Medulla oblongata (tissue), 1 donor: Measurements from ENCODE around the gene KCNN4.
"Not testable (repeated sequence)": the region's sequence is repeated elsewhere in the genome, so short reads cannot be mapped to it uniquely, and the experiment has no call there.

Source experiments
- DNase-seq: peaks from one replicate; pipeline ENCODE4 v3.0.0-alpha.2; 2015; ENCODE audit errors: extremely low spot score

KCNN4 gene

DNA sequence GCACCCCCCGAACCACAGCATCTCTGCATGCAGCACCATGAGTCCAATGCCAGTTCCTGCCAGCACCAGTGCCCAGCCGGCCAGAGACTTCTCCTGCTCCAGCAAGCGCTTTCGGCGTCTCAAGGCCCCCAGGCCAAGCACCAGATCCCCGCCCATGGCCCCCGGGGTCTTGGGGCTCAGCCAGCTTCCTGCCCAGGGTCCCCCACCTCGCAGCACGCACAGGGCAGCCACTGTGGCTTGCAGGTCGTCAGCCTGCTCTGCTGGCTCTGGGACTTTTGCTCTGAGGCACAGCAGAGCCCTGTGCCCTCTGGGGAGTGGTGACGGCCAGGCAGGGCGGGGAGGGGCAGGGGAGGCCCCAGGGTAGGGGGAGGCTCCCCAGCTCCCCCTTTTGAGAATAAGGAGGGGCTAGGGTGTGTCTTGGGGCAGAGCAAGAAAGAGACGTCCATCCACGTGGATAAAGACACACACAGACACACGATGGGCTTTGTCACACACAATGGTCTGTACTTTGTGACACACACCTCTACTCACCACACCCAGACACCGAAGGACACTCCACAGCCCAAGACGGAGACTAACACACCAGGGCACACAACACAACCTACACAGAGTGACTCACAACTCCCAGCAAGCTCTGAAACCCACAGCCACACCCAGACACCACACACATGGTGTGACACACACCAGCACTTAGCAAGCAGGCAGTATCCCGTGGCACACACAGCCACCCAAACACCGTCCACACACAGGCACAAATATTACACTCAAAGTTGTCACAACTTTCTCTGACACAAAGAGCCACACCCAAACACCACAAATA lies at the start of gene KCNN4:
KCNN4 (minus strand) TSS at position 268 of the 820 bp plus-strand sequence; CDS start at position 156, 112 bp downstream.
- no peak for DNase-seq

GRCh38 chr19:43826787-43827754 lies 46.3 kb upstream of the KCNN4 start, which contains the start of gene ZNF283:
TSS of gene ZNF283 (plus strand) at chr19:43827321. CDS start at chr19:43833505, 6,184 bp downstream.
- DNase-seq: peak; percentile 94

GRCh38 chr19:43824572-43824971 lies 43.8 kb upstream of the KCNN4 start:
- not testable (repeated sequence) for DNase-seq

GRCh38 chr19:43823856-43824255 lies 43.1 kb upstream of the KCNN4 start:
- not testable (repeated sequence) for DNase-seq

DNA sequence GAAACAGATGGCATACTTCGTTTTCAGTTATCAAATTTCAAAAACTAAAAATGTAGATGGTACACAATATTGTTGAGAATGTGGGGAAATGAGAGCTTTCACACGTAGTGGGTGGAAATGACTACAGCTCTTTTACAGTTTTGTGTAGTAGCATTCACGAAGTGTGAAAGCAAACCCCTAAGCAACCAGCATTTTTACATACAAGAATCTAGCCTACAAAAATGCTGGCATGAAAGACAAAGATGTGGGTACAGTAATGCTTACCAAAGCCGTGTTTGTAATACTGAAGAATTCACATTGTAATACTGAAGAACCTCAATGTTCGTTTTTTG lies 40.1 kb upstream of the KCNN4 start:
- DNase-seq: no peak

DNA sequence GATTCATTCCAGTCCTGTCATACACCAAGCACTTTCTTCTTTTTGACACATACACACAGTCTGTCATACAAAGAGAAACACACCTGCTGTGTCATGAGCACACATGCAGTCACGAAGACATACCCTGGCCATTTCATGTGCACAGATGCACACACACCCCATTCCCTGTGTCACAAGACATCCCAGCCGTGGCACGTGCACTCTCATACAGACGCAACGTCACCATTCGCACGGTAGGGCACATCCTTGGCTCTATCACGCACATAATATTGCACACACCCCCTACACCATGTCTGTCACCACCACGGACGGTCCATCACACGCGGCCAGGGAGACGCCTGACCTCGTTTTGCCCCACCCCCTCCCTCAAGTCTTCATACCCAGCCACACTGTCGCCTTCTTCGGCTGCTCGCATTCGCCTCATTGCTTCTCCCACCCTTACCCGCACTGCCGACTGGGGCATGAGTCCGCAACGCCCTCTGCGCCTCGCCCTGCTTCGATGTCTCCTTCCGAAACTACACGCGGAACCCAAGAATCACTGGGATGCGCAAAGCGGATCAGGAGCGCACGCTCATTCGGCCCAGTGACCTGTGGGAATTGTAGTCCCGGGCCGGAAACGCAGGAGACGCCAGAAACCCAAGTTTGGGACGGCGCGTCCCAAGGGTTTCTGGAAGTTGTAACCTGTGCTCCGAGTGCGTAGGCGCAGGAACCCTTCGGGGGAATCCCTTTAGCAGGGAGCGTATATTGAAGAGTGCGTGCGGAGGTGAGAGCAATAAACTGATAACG lies 39.5 kb upstream of the KCNN4 start:
- peak; percentile 59 for DNase-seq

DNA sequence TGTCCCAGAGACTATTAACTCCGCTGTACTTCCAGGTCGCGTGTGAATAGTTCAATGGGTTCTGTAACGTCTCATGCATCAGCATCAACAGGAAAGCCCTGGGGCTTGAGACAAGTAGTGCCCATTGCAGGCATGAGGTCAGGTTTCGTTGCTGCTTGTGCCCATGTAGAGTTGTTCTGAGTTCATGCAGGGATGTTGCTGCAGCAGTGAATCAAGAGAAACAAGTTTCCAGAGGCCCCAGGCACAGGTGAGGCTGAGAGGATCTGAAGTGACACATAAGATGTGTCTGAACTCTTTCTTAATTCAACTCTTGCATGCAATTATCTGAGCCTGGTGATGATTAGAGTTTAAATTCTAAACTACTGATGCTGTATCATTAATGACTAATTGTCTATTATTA lies 37.7 kb upstream of the KCNN4 start:
- no peak for DNase-seq

DNA sequence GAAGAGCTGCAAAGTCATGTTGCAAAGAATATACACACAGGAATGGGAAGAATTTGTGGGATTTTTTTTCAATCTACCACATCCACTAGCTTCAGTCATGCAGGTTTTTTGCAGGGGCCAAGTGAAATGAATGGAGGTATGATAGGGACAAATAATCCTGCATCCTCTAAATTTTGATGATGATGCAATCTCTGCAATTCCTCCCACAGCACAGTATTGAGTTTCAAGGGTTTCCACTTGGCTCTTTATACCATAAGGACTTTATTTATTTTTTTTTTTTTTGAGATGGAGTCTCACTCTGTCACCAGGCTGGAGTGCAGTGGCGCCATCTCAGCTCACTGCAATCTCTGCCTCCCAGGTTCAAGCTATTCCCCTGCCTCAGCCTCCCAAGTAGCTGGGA lies 36.7 kb upstream of the KCNN4 start:
- DNase-seq: not testable (repeated sequence)

DNA sequence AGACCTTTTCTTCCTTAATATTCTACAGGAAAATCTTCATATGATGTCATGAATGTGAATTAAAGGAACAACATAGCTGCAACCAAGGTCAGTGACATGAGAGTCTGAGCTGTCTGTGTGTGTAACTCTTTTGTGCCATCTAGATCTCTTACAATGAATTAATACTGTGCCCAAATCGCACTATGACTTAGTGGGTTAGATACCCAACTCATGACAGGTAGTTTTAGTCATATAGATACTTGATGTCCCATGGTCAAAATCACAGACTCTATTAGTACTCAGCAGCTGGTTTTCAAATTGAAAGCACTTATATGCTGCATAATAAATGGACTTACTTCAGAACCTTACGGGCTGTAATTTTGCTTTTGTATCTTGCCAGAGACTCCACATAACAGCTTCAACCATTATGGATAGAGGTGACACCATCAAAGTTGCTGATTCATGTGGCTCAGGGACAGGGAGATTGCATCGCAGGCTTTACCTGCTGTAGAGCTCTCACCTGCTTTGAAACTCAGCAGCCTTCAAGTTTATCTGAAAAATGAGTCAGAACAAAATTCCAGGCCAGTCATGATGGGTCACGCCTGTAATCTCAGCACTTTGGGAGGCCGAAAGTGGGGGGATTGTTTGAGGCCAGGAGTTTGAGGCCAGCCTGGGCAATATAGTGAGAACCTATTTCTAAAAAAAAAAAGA lies 34.0 kb upstream of the KCNN4 start:
- DNase-seq: no peak

DNA sequence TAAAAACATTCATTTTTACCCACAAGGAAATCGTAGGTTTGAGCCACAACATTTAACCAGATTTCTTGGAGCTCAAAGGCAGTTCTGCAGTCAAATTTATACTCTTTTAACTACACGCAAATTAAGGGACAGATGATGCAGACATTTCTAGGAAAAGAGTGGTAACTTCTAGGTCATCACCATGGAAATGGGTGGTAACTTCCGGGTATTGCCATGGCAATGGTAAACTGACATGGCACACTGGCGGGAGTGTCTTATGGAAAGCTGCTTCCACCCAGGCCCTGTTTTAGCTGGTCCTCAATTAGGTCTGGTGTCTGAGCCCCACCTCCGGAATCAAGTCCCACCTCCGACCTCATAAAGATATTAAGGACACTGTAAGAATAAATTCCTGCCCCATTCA lies 31.9 kb upstream of the KCNN4 start:
- no peak for DNase-seq

DNA sequence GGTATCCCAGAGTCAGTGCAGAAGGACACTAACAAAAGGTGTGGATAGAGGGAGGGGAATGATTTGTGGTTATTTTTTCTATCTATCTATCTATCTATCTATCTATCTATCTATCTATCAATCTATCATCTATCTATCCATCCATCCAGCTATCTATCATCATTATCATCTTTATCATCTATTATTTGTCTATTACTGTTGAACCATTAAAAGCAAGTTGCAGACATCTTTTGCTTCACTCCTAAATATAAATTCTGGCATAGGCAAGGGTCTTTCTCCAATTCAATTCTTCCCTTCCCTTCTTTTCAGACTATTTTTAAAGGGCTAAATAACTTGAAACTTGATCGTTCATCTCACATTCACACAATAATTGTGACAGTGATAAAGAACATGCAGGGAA lies 31.5 kb upstream of the KCNN4 start:
- no peak for DNase-seq

- DNase-seq: no peak
Observed at GRCh38 chr19:43811837-43812236, 31.1 kb upstream of the KCNN4 start.

- peak; percentile 57 for DNase-seq
Observed at GRCh38 chr19:43809762-43810696, 29.3 kb upstream of the KCNN4 start.

GRCh38 chr19:43807651-43808050 lies 26.9 kb upstream of the KCNN4 start:
- no peak for DNase-seq

- DNase-seq: peak; percentile 12
Observed at GRCh38 chr19:43806848-43807247, 26.1 kb upstream of the KCNN4 start.

DNA sequence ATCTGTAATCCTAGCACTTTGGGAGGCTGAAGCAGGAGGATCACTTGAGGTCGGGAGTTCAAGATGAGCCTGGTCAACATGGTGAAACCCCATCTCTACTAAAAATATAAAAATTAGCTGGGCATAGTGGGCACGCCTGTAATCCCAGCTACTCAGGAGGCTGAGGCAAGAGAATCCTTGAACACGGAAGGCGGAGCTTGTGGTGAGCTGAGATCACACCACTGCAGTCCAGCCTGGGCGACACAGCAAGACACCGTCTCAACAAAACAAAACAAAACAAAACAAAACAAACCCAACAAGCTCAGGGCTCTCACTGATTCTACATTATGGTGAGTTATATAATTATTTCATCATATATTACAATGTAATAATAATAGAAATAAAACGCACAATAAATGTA lies 25.6 kb upstream of the KCNN4 start:
- DNase-seq: not testable (repeated sequence)

DNA sequence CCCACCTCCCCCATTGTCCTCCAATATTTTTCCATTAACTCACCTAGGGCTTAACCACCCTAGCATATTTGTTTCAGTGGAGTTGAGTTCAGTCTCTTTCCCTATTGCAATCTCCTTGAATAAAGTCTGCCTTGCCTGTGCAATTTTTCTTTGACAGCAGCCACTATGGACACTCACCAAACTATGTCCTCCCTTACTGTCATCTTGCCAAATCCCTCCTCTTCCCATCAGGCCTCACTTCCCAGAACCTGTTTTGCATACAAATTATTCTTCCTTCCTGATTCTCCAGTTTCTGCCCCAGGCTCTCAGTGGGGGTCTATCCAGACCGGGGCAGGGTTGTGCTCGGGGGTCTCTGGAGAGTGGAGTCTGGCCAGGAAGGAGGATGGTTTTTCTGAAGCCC lies 23.7 kb upstream of the KCNN4 start:
- no peak for DNase-seq

- no peak for DNase-seq
Observed at GRCh38 chr19:43802216-43802951, 21.6 kb upstream of the KCNN4 start, which contains the start of gene LYPD5. TSS of gene LYPD5 (minus strand) at chr19:43802447. CDS start at chr19:43802380, 67 bp downstream.

DNA sequence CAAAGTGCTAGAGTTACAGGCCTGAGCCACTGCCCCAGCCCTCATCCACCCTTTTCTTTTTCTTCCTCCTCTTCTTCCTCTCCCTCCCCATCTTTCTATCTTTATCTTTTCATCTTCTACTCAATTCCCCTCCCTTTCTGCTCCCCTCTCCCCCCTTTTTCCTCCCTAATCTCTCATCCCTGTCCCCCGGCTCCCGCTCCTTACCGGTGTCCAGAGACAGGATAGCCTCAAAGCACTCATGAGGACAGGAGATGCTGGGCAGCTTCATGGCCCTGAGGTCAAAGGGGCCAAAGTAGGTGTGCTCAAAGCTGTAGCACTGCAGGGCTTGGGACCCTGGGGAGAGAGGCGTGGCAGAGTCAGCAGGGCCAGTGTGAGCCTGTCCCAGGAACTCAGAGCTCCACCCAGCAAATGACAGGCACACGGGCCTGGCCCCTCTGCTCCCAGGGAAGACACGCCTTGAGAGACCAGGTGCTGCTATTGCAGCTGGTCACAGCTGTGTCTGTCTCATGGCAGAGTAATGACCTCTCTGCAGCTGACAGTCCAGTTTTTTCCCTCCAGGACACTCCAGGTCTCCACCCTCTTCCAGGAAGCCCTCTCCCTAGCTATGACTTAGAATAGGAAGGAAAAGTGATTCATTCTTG lies 18.8 kb upstream of the KCNN4 start:
- no peak for DNase-seq
